22Rv1 (cell line): Measurements from ENCODE around the gene GOLGA5.

Experiments used
- CTCF ChIP-seq: fragments of 450-650 bp; IDR thresholded peaks from 2 replicates; pipeline ENCODE4 v1.5.1; 2017; ENCODE audit warnings: mild to moderate bottlenecking
- ZFX ChIP-seq: fragments of 450-650 bp; IDR thresholded peaks from 2 replicates; pipeline ENCODE4 v1.6.1; 2017; ENCODE audit warnings: antibody characterized with exemption, borderline replicate concordance

- TF ChIP-seq CTCF (no peak), ZFX (no peak)
These were observed 69.4 kb downstream of the GOLGA5 start for GRCh38 chr14:92863286-92864080.
